Peyer's patch (tissue), 4 donors: Measurements from ENCODE around the gene AKR1B1. TPM values are rescaled to one million over a fixed set of nuclear protein-coding genes. Genes with fewer than 3 reads are reported as not detected.
"Not testable (repeated sequence)": the region's sequence is repeated elsewhere in the genome, so short reads cannot be mapped to it uniquely, and the experiment has no call there.

ENCODE experiments used
- DNase-seq, 3 donors: peaks; one replicate each; pipeline ENCODE4 v3.0.0-alpha.2; 2017 to 2019
- H3K27ac ChIP-seq, 4 donors: fragments of 200-600 bp; sonication (generic); one replicate each; pipeline ENCODE4 v1.5.1; 2016 to 2019
- H3K27me3 ChIP-seq, 2 donors: fragments of 200-600 bp; sonication (generic); one replicate each; pipeline ENCODE4 v1.5.1; 2019
- H3K36me3 ChIP-seq, 3 donors: fragments of 200-600 bp; sonication (generic); one replicate each; pipeline ENCODE4 v1.5.1; 2016 to 2019
- H3K4me1 ChIP-seq, 4 donors: fragments of 200-600 bp; sonication (generic); one replicate each; pipeline ENCODE4 v1.5.1; 2016 to 2019
- H3K4me3 ChIP-seq, 4 donors: fragments of 200-600 bp; sonication (generic); 1 replicate in 3 of 4; 2 replicates in 1 of 4; pipeline ENCODE4 v1.5.1; 2016 to 2019; ENCODE audit warnings: mild to moderate bottlenecking in 1 of 4
- H3K9me3 ChIP-seq, 4 donors: fragments of 200-600 bp; sonication (generic); one replicate each; pipeline ENCODE4 v1.5.1; 2016 to 2019; ENCODE audit warnings: mild to moderate bottlenecking in 1 of 4
- POLR2A ChIP-seq, 2 donors: fragments of 450-650 bp; IDR thresholded peaks; one replicate each; pipeline ENCODE4 v1.5.1; 2017; ENCODE audit warnings: antibody characterized with exemption in 2 of 2, mild to moderate bottlenecking in 2 of 2, moderate library complexity in 2 of 2
- total RNA-seq, 4 donors: library from RNA; depleted of rRNA; stranded (reverse); fragments of >200 nt; gene quantifications; one replicate each; pipeline ENCODE4 v1.1.0, GENCODE V29; 2016
- TF ChIP-seq, protein P1 (sequence below), 6 experiments: fragments of 450-650 bp in 4 of 6; fragments of 200-600 bp in 2 of 6; sonication (generic) in 1 of 6; IDR thresholded peaks; one replicate each; pipeline ENCODE4 v1.5.1; 2017 to 2019; ENCODE audit warnings: antibody characterized with exemption in 6 of 6, mild to moderate bottlenecking in 3 of 6, moderate library complexity in 1 of 6

Gene AKR1B1
- total RNA-seq, 4 donors from 2014 or later = 3.9 to 59.4 (median 22.9) TPM

GRCh38 chr7:134500406-134500805, 41.5 kb upstream of the AKR1B1 start:
- no peaks in the 10 kb centered on the region for H3K4me1 ChIP-seq
- TF ChIP-seq, protein P1, sequence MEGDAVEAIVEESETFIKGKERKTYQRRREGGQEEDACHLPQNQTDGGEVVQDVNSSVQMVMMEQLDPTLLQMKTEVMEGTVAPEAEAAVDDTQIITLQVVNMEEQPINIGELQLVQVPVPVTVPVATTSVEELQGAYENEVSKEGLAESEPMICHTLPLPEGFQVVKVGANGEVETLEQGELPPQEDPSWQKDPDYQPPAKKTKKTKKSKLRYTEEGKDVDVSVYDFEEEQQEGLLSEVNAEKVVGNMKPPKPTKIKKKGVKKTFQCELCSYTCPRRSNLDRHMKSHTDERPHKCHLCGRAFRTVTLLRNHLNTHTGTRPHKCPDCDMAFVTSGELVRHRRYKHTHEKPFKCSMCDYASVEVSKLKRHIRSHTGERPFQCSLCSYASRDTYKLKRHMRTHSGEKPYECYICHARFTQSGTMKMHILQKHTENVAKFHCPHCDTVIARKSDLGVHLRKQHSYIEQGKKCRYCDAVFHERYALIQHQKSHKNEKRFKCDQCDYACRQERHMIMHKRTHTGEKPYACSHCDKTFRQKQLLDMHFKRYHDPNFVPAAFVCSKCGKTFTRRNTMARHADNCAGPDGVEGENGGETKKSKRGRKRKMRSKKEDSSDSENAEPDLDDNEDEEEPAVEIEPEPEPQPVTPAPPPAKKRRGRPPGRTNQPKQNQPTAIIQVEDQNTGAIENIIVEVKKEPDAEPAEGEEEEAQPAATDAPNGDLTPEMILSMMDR (IDR thresholded peaks at IDR 0.05) = no peak
- no peak for TF ChIP-seq POLR2A (IDR thresholded peaks at IDR 0.05)

DNA sequence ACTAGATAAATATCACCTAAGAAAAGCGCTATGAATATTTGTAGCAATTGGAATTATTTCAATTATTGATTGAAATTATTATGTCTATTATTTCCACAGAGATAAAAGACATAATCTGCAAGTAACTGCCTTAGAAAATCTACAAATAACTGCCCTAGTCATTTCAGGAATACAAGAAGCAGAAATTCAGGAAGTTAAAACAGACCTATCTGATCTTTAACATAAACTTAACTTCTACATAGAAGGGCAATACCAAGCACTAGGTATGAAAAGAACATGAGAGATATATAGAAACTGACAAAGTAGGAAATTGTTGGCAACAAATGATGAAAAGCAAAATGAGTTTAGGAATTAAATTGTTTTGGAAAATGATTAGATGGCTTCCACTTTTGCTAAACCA, 36.6 kb upstream of the AKR1B1 start:
- DNase-seq = no peak
- H3K36me3 ChIP-seq = no peaks in the 10 kb centered on the region
- H3K27ac ChIP-seq = no peak overlapping the region
- H3K4me3 ChIP-seq = no peak overlapping the region
- H3K9me3 ChIP-seq = no peaks in the 10 kb centered on the region
- H3K27me3 ChIP-seq = no peaks in the 10 kb centered on the region
- TF ChIP-seq, protein P1 (IDR thresholded peaks at IDR 0.05) = no peak
- TF ChIP-seq POLR2A (IDR thresholded peaks at IDR 0.05) = no peak
- H3K4me1 ChIP-seq = no peaks in the 10 kb centered on the region

More at GRCh38 chr7:134500406-134500805, 41.5 kb upstream of the AKR1B1 start:
- Histone ChIP-seq H3K27ac (no peak overlapping the region), H3K36me3 (no peaks in the 10 kb centered on the region), H3K9me3 (no peaks in the 10 kb centered on the region), H3K27me3 (no peaks in the 10 kb centered on the region), H3K4me3 (no peak overlapping the region)
- no peak for DNase-seq

GRCh38 chr7:134493091-134493490, 34.2 kb upstream of the AKR1B1 start:
- TF ChIP-seq, protein P1 (IDR thresholded peaks at IDR 0.05) = no peak
- TF ChIP-seq POLR2A (IDR thresholded peaks at IDR 0.05) = no peak
- Histone ChIP-seq H3K27ac (no peak overlapping the region), H3K9me3 (no peaks in the 10 kb centered on the region), H3K4me1 (no peaks in the 10 kb centered on the region), H3K4me3 (no peak overlapping the region), H3K36me3 (no peaks in the 10 kb centered on the region), H3K27me3 (no peaks in the 10 kb centered on the region)
- no peak for DNase-seq

DNA sequence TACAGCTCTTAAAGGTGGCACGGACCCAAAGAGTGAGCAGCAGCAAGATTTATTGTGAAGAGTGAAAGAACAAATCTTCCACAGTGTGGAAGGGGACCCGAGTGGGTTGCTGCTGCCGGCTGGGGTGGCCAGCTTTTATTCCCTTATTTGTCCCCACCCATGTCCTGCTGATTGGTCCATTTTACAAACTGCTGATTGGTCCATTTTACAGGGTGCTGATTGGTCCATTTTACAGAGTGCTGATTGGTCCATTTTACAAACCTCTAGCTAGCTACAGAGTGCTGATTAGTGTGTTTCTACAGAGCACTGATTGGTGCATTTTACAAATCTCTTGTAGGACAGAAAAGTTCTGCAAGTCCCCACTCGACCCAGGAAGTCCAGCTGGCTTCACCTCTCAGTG, 28.8 kb upstream of the AKR1B1 start:
- H3K9me3 ChIP-seq, H3K4me1 ChIP-seq, H3K36me3 ChIP-seq, H3K27me3 ChIP-seq, H3K4me3 ChIP-seq, DNase-seq, H3K27ac ChIP-seq: not testable (repeated sequence)

- no peak overlapping the region for H3K27ac ChIP-seq
- no peak for TF ChIP-seq POLR2A (IDR thresholded peaks at IDR 0.05)
- TF ChIP-seq, protein P1 (IDR thresholded peaks at IDR 0.05) = no peak
- H3K4me3 ChIP-seq = no peak overlapping the region
Observed at GRCh38 chr7:134485203-134485602, 26.3 kb upstream of the AKR1B1 start.

GRCh38 chr7:134483296-134483695, 24.4 kb upstream of the AKR1B1 start:
- Histone ChIP-seq H3K4me3 (no peak overlapping the region), H3K9me3 (no peaks in the 10 kb centered on the region), H3K27ac (no peak overlapping the region), H3K36me3 (no peaks in the 10 kb centered on the region), H3K4me1 (no peaks in the 10 kb centered on the region), H3K27me3 (no peaks in the 10 kb centered on the region)
- DNase-seq = no peak
- TF ChIP-seq, protein P1 (IDR thresholded peaks at IDR 0.05) = no peak
- TF ChIP-seq POLR2A (IDR thresholded peaks at IDR 0.05) = no peak

More at GRCh38 chr7:134485203-134485602, 26.3 kb upstream of the AKR1B1 start:
- no peak for DNase-seq
- no peaks in the 10 kb centered on the region for H3K27me3 ChIP-seq
- no peaks in the 10 kb centered on the region for H3K36me3 ChIP-seq
- H3K4me1 ChIP-seq = no peaks in the 10 kb centered on the region
- no peaks in the 10 kb centered on the region for H3K9me3 ChIP-seq
